Measurements from ENCODE around the gene PDLIM1. TPM values are rescaled to one million over a fixed set of nuclear protein-coding genes. Genes with fewer than 3 reads are reported as not detected.

Gene PDLIM1
- total and polyA plus RNA-seq, 2 experiments from 2014 or later: 111 to 233 TPM

DNA sequence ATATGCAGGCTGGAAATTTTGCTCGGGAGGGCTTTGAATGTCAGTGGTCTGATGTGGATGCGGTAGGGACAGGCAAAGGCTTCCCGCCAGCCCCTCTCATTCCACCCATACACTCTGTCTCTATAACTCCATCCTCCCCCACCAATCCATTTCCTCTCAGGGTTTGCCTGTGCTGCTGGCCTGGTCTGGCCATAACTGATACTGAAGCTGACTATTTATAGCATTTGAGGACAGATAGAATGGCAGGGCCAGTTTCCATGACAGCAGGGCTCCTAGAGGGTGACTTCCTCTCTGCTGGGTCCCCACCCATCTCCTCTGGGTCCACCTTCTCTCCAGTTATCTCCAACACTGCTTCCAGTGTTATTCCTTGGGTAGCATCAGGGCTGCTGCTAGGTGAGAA, 6.6 kb upstream of the PDLIM1 start:
- peaks cover 5% of the 10 kb centered on the region; the same call in 1 of the 2 replicates for H3K9me2 ChIP-seq (ENCODE audit: insufficient read depth)
- H3K27me3 ChIP-seq (ENCODE audit: insufficient read depth): peaks cover 43% of the 10 kb centered on the region
- Mint-ChIP-seq H3K27me3 (ENCODE audit: insufficient read depth, low read depth, poor library complexity) (peaks cover 34% of the 10 kb centered on the region), H3K4me3 (no peak overlapping the region), H3K9me3 (no peaks in the 10 kb centered on the region), H3K36me3 (ENCODE audit: low read depth) (no peaks in the 10 kb centered on the region), H3K4me1 (peaks cover 14% of the 10 kb centered on the region), H3K27ac (no peak overlapping the region)
- H3K36me3 ChIP-seq (ENCODE audit: insufficient read depth): no peaks in the 10 kb centered on the region
- H3K4me1 ChIP-seq (ENCODE audit: insufficient read depth): peaks cover 7% of the 10 kb centered on the region
- DNase-seq (ENCODE audit: low spot score): no peak
- H2AFZ ChIP-seq: no peak overlapping the region
- no peak overlapping the region for H3K27ac ChIP-seq (ENCODE audit: low read depth)
- no peaks in the 10 kb centered on the region; the same call in 1 of the 2 replicates for H3F3A ChIP-seq (replicated peaks; ENCODE audit: low read depth)
- no peak for ATAC-seq
- H3K79me2 ChIP-seq (replicated peaks; ENCODE audit: insufficient read depth): no peaks in the 10 kb centered on the region
- H3K4me2 ChIP-seq: no peak overlapping the region
- no peak overlapping the region for H3K4me3 ChIP-seq
- H4K20me1 ChIP-seq (replicated peaks; ENCODE audit: insufficient read depth): no peaks in the 10 kb centered on the region
- TF ChIP-seq STAT1 (IDR thresholded peaks at IDR 0.05; ENCODE audit: unreplicated experiment) (no peak), NANOG (IDR thresholded peaks at IDR 0.05; ENCODE audit: borderline replicate concordance) (no peak), ZNF114 (CRISPR knock-in tag; IDR thresholded peaks at IDR 0.05) (no peak), JUNB (IDR thresholded peaks at IDR 0.05; ENCODE audit: unreplicated experiment) (no peak), EZH2 (IDR thresholded peaks at IDR 0.05; ENCODE audit: low read depth, unreplicated experiment) (no peak), ZNF331 (CRISPR knock-in tag; IDR thresholded peaks at IDR 0.05; ENCODE audit: low read depth) (no peak)
- TF ChIP-seq, protein P1, sequence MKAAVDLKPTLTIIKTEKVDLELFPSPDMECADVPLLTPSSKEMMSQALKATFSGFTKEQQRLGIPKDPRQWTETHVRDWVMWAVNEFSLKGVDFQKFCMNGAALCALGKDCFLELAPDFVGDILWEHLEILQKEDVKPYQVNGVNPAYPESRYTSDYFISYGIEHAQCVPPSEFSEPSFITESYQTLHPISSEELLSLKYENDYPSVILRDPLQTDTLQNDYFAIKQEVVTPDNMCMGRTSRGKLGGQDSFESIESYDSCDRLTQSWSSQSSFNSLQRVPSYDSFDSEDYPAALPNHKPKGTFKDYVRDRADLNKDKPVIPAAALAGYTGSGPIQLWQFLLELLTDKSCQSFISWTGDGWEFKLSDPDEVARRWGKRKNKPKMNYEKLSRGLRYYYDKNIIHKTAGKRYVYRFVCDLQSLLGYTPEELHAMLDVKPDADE (IDR thresholded peaks at IDR 0.05): no peak
- TF ChIP-seq, protein P2, sequence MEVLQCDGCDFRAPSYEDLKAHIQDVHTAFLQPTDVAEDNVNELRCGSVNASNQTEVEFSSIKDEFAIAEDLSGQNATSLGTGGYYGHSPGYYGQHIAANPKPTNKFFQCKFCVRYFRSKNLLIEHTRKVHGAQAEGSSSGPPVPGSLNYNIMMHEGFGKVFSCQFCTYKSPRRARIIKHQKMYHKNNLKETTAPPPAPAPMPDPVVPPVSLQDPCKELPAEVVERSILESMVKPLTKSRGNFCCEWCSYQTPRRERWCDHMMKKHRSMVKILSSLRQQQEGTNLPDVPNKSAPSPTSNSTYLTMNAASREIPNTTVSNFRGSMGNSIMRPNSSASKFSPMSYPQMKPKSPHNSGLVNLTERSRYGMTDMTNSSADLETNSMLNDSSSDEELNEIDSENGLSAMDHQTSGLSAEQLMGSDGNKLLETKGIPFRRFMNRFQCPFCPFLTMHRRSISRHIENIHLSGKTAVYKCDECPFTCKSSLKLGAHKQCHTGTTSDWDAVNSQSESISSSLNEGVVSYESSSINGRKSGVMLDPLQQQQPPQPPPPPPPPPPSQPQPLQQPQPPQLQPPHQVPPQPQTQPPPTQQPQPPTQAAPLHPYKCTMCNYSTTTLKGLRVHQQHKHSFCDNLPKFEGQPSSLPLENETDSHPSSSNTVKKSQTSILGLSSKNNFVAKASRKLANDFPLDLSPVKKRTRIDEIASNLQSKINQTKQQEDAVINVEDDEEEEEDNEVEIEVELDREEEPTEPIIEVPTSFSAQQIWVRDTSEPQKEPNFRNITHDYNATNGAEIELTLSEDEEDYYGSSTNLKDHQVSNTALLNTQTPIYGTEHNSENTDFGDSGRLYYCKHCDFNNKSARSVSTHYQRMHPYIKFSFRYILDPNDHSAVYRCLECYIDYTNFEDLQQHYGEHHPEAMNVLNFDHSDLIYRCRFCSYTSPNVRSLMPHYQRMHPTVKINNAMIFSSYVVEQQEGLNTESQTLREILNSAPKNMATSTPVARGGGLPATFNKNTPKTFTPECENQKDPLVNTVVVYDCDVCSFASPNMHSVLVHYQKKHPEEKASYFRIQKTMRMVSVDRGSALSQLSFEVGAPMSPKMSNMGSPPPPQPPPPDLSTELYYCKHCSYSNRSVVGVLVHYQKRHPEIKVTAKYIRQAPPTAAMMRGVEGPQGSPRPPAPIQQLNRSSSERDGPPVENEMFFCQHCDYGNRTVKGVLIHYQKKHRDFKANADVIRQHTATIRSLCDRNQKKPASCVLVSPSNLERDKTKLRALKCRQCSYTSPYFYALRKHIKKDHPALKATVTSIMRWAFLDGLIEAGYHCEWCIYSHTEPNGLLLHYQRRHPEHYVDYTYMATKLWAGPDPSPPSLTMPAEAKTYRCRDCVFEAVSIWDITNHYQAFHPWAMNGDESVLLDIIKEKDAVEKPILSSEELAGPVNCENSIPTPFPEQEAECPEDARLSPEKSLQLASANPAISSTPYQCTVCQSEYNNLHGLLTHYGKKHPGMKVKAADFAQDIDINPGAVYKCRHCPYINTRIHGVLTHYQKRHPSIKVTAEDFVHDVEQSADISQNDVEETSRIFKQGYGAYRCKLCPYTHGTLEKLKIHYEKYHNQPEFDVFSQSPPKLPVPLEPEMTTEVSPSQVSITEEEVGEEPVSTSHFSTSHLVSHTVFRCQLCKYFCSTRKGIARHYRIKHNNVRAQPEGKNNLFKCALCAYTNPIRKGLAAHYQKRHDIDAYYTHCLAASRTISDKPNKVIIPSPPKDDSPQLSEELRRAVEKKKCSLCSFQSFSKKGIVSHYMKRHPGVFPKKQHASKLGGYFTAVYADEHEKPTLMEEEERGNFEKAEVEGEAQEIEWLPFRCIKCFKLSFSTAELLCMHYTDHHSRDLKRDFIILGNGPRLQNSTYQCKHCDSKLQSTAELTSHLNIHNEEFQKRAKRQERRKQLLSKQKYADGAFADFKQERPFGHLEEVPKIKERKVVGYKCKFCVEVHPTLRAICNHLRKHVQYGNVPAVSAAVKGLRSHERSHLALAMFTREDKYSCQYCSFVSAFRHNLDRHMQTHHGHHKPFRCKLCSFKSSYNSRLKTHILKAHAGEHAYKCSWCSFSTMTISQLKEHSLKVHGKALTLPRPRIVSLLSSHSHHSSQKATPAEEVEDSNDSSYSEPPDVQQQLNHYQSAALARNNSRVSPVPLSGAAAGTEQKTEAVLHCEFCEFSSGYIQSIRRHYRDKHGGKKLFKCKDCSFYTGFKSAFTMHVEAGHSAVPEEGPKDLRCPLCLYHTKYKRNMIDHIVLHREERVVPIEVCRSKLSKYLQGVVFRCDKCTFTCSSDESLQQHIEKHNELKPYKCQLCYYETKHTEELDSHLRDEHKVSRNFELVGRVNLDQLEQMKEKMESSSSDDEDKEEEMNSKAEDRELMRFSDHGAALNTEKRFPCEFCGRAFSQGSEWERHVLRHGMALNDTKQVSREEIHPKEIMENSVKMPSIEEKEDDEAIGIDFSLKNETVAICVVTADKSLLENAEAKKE (CRISPR knock-in tag; IDR thresholded peaks at IDR 0.05): no peak
- TF ChIP-seq, protein P3, sequence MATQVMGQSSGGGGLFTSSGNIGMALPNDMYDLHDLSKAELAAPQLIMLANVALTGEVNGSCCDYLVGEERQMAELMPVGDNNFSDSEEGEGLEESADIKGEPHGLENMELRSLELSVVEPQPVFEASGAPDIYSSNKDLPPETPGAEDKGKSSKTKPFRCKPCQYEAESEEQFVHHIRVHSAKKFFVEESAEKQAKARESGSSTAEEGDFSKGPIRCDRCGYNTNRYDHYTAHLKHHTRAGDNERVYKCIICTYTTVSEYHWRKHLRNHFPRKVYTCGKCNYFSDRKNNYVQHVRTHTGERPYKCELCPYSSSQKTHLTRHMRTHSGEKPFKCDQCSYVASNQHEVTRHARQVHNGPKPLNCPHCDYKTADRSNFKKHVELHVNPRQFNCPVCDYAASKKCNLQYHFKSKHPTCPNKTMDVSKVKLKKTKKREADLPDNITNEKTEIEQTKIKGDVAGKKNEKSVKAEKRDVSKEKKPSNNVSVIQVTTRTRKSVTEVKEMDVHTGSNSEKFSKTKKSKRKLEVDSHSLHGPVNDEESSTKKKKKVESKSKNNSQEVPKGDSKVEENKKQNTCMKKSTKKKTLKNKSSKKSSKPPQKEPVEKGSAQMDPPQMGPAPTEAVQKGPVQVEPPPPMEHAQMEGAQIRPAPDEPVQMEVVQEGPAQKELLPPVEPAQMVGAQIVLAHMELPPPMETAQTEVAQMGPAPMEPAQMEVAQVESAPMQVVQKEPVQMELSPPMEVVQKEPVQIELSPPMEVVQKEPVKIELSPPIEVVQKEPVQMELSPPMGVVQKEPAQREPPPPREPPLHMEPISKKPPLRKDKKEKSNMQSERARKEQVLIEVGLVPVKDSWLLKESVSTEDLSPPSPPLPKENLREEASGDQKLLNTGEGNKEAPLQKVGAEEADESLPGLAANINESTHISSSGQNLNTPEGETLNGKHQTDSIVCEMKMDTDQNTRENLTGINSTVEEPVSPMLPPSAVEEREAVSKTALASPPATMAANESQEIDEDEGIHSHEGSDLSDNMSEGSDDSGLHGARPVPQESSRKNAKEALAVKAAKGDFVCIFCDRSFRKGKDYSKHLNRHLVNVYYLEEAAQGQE (IDR thresholded peaks at IDR 0.05; ENCODE audit: unreplicated experiment): no peak
